H1 (cell line): ENCODE measurements around the gene GRIK1. TPM values are rescaled to one million over a fixed set of nuclear protein-coding genes. Genes with fewer than 3 reads are reported as not detected.

ENCODE experiments used
- CTCF ChIA-PET: fragments of 300-600 bp; sonication (Branson Sonifier 250); formaldehyde crosslinking; loops from one replicate; lab custom pipeline; 2021; ENCODE audit not compliant: partially characterized antibody; lab: Charles Lee
- POLR2A ChIA-PET: fragments of 300-600 bp; sonication (Branson Sonifier 250); formaldehyde crosslinking; loops from one replicate; lab custom pipeline; 2021; ENCODE audit warnings: inconsistent platforms; ENCODE audit not compliant: partially characterized antibody; lab: Charles Lee
- DNase-seq, 2 experiments: peaks; one replicate each; pipeline versions ENCODE4 v3.0.0 to v3.0.0-alpha.2; 2010 to 2022; ENCODE audit warnings: low spot score in 2 of 2, low read depth in 1 of 2, mixed read lengths in 1 of 2
- FAIRE-seq: peaks from 2 replicates; lab custom pipeline; 2011; peaks lifted over from hg19 to GRCh38; lab: Jason Lieb, UNC
- H2AFZ ChIP-seq: 2 replicates; pipeline ENCODE4 v1.8.1; 2012; ENCODE audit warnings: low read length, inconsistent platforms
- H2AK5ac ChIP-seq: 2 replicates; pipeline ENCODE4 v1.6.1; 2013; ENCODE audit warnings: low read depth, low read length
- H2BK120ac ChIP-seq: replicated peaks from 2 replicates; pipeline ENCODE3; 2013; ENCODE audit warnings: low read depth, low read length, inconsistent platforms
- H2BK12ac ChIP-seq: 2 replicates; pipeline ENCODE4 v1.6.1; 2013; ENCODE audit warnings: low read depth, low read length
- H2BK15ac ChIP-seq: 2 replicates; pipeline ENCODE4 v1.6.1; 2013; ENCODE audit warnings: low read length
- H2BK20ac ChIP-seq: 2 replicates; pipeline ENCODE4 v1.6.1; 2013; ENCODE audit warnings: low read length
- H2BK5ac ChIP-seq: 2 replicates; pipeline ENCODE4 v1.6.1; 2013; ENCODE audit warnings: low read depth, low read length
- H3K14ac ChIP-seq: 2 replicates; pipeline ENCODE4 v1.6.1; 2013; ENCODE audit warnings: inconsistent platforms; ENCODE audit not compliant: insufficient read length
- H3K18ac ChIP-seq: 2 replicates; pipeline ENCODE4 v1.6.1; 2013; ENCODE audit warnings: low read length; ENCODE audit errors: extremely low read depth
- H3K23ac ChIP-seq: 2 replicates; pipeline ENCODE4 v1.6.1; 2013; ENCODE audit warnings: inconsistent platforms; ENCODE audit not compliant: insufficient read length
- H3K23me2 ChIP-seq: 2 replicates; pipeline ENCODE4 v1.6.1; 2013; ENCODE audit warnings: low read depth, low read length
- H3K27ac ChIP-seq: 2 replicates; pipeline ENCODE4 v1.6.1; 2011; ENCODE audit warnings: low read depth, low read length, inconsistent platforms
- H3K27me3 ChIP-seq, 4 experiments: replicated peaks in 1 of 4; 1 replicate in 1 of 4; 2 replicates in 3 of 4; pipeline versions ENCODE4 v1.6.1 to v1.8.1; 2011 to 2013; ENCODE audit warnings: low read length in 3 of 4, mild to moderate bottlenecking in 3 of 4, inconsistent platforms in 2 of 4, mixed read lengths in 2 of 4, moderate library complexity in 1 of 4; ENCODE audit not compliant: control insufficient read depth in 3 of 4, insufficient read depth in 3 of 4; ENCODE audit errors: extremely low read depth in 1 of 4
- H3K36me3 ChIP-seq, 4 experiments: 2 replicates each; pipeline versions ENCODE4 v1.6.1 to v1.8.1; 2011 to 2013; ENCODE audit warnings: mild to moderate bottlenecking in 4 of 4, low read length in 3 of 4, moderate library complexity in 2 of 4, control low read depth in 1 of 4, inconsistent platforms in 1 of 4; ENCODE audit not compliant: insufficient read depth in 4 of 4, control insufficient read depth in 2 of 4
- H3K4ac ChIP-seq: replicated peaks from 2 replicates; pipeline ENCODE3; 2013; ENCODE audit warnings: low read length, low read depth, mixed read lengths, inconsistent platforms; ENCODE audit not compliant: insufficient read length
- H3K4me1 ChIP-seq, 4 experiments: replicated peaks in 1 of 4; 1 replicate in 1 of 4; 2 replicates in 3 of 4; pipeline versions ENCODE4 v1.6.1 to v1.8.1; 2011 to 2013; ENCODE audit warnings: low read length in 3 of 4, inconsistent platforms in 2 of 4, mixed read lengths in 1 of 4; ENCODE audit not compliant: insufficient read depth in 4 of 4, control insufficient read depth in 3 of 4
- H3K4me2 ChIP-seq, 2 experiments: 2 replicates each; pipeline versions ENCODE4 v1.6.1 to v1.8.1; 2011 to 2013; ENCODE audit warnings: low read depth in 2 of 2, low read length in 2 of 2, control low read depth in 1 of 2, inconsistent platforms in 1 of 2, mild to moderate bottlenecking in 1 of 2; ENCODE audit not compliant: insufficient read depth in 1 of 2
- H3K4me3 ChIP-seq, 4 experiments: fragments of 200-600, 300-600 bp in 1 of 4; sonication (generic), shearing (Covaris generic), sonication (Bioruptor Twin) in 1 of 4; 2 replicates each; pipeline versions ENCODE4 v1.5.1 to v1.8.1; 2011 to 2016; ENCODE audit warnings: low read length in 4 of 4, low read depth in 3 of 4, control low read depth in 2 of 4, inconsistent platforms in 2 of 4, mild to moderate bottlenecking in 2 of 4, mixed read lengths in 1 of 4, moderate library complexity in 1 of 4; ENCODE audit not compliant: insufficient read depth in 2 of 4; ENCODE audit errors: extremely low read depth in 1 of 4
- H3K56ac ChIP-seq: replicated peaks from 2 replicates; pipeline ENCODE3; 2013; ENCODE audit warnings: low read depth, mild to moderate bottlenecking, mixed read lengths, low read length, inconsistent platforms; ENCODE audit not compliant: insufficient read length
- H3K79me1 ChIP-seq: 2 replicates; pipeline ENCODE4 v1.6.1; 2013; ENCODE audit warnings: low read depth, low read length, control low read depth
- H3K79me2 ChIP-seq, 2 experiments: 2 replicates each; pipeline versions ENCODE4 v1.6.1 to v1.8.1; 2012 to 2013; ENCODE audit warnings: low read length in 2 of 2, mild to moderate bottlenecking in 2 of 2, inconsistent platforms in 1 of 2; ENCODE audit not compliant: insufficient read depth in 2 of 2, control insufficient read depth in 1 of 2
- H3K9ac ChIP-seq, 4 experiments: replicated peaks in 1 of 4; 1 replicate in 1 of 4; 2 replicates in 3 of 4; pipeline versions ENCODE4 v1.6.1 to v1.8.1; 2011 to 2013; ENCODE audit warnings: low read depth in 3 of 4, low read length in 3 of 4, control low read depth in 2 of 4, mild to moderate bottlenecking in 2 of 4, moderate library complexity in 2 of 4, inconsistent platforms in 1 of 4; ENCODE audit errors: extremely low read depth in 1 of 4
- H3K9me3 ChIP-seq, 2 experiments: 2 replicates each; pipeline versions ENCODE4 v1.6.1 to v1.8.1; 2012 to 2013; ENCODE audit warnings: mild to moderate bottlenecking in 2 of 2, moderate library complexity in 2 of 2, control low read depth in 1 of 2, inconsistent platforms in 1 of 2, low read depth in 1 of 2, low read length in 1 of 2, mixed read lengths in 1 of 2; ENCODE audit not compliant: insufficient read depth in 2 of 2
- H4K20me1 ChIP-seq, 2 experiments: replicated peaks in 1 of 2; 2 replicates each; pipeline versions ENCODE3 to v1.8.1; 2011 to 2013; ENCODE audit warnings: inconsistent platforms in 2 of 2, low read length in 2 of 2, mild to moderate bottlenecking in 1 of 2; ENCODE audit not compliant: insufficient read depth in 2 of 2, control insufficient read depth in 1 of 2
- H4K5ac ChIP-seq: 2 replicates; pipeline ENCODE4 v1.6.1; 2013; ENCODE audit warnings: low read length, low read depth, mixed read lengths, inconsistent platforms; ENCODE audit not compliant: insufficient read length
- H4K8ac ChIP-seq: 2 replicates; pipeline ENCODE4 v1.8.0; 2013; ENCODE audit warnings: mild to moderate bottlenecking, moderate library complexity, low read length, inconsistent platforms; ENCODE audit not compliant: insufficient read depth; ENCODE audit errors: extremely low read depth
- H4K91ac ChIP-seq: replicated peaks from 2 replicates; pipeline ENCODE3; 2013; ENCODE audit warnings: low read length, mixed read lengths, inconsistent platforms; ENCODE audit not compliant: insufficient read length
- CTBP2 ChIP-seq: IDR thresholded peaks from 2 replicates; pipeline ENCODE4 v1.7.0; 2011; ENCODE audit warnings: borderline replicate concordance, mild to moderate bottlenecking, moderate library complexity, mixed read lengths, low read length; ENCODE audit not compliant: insufficient read depth, insufficient read length
- KDM4A ChIP-seq: IDR thresholded peaks from one replicate; pipeline ENCODE4 v1.7.1; 2012; ENCODE audit warnings: low read depth, mild to moderate bottlenecking, moderate library complexity, low read length, inconsistent platforms; ENCODE audit not compliant: severe bottlenecking
- NANOG ChIP-seq: IDR thresholded peaks from 2 replicates; pipeline ENCODE4 v1.6.1; 2011; ENCODE audit warnings: low read length, low read depth, mild to moderate bottlenecking, inconsistent platforms; ENCODE audit not compliant: insufficient read depth, poor library complexity, severe bottlenecking
- WGBS, 2 experiments: shearing (Covaris generic) in 1 of 2; methylation state at CpG; one replicate each; pipeline versions ENCODE4 v1.1.6 to v1.1.7; 2013 to 2015; ENCODE audit warnings: low lambda C conversion rate in 2 of 2, mixed read lengths in 2 of 2, inconsistent platforms in 1 of 2, low coverage in 1 of 2, missing lambda C conversion rate in 1 of 2; ENCODE audit not compliant: insufficient replicate concordance in 2 of 2, insufficient coverage in 1 of 2, insufficient read length in 1 of 2; ENCODE audit errors: extremely low coverage in 1 of 2, missing lambda C conversion rate in 1 of 2; 5-methylcytosine and 5-hydroxymethylcytosine counted together
- polyA plus RNA-seq, 7 experiments: library from polyadenylated mRNA; depleted of rRNA in 3 of 7; stranded (reverse) in 5 of 7; unstranded in 2 of 7; fragments of >200 nt in 5 of 7; fragments of 200-250 nt in 2 of 7; gene quantifications; 1 replicate in 5 of 7; 2 replicates in 1 of 7; 4 replicates in 1 of 7; pipeline versions ENCODE4 v1.2.1 to v1.2.3, GENCODE V29; 2011 to 2013; ENCODE audit warnings: missing spikeins in 2 of 7, mixed read lengths in 2 of 7
- total RNA-seq: library from RNA; stranded (reverse); fragmentation: NEBNext Ultra II Directional; extraction: Animal tissue kit (Norgen Biotek cat#: 25700); gene quantifications from 2 replicates; pipeline ENCODE4 v1.2.1, GENCODE V29; 2021

GRIK1 gene
- total and polyA plus RNA-seq, 2 of the 8 experiments (the other 6 are each of a cell fraction or from before 2014, with no cell fraction given): 0.11 to 0.32 TPM

DNA sequence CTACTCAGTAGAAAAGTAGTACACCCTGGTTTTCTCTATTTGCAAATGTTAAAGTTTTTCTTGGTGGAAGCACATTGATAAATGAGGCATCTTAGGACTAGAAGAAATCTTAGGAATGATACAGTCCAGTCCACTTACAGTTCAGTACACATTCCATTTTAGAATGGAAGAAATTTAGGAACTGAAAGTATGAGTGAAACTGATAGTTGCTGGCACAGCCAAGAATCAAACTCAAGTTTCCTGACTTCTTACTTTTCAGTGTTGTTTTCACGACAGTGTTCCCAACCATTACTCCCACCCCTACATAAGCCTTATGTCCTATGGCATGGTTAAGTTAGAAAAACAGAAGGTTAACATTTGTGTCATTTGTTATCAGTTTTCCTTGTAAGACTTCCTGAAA lies 382.6 kb downstream of the GRIK1 start:
- no peak overlapping the region for H4K5ac ChIP-seq
- H3K4me1 ChIP-seq: no peaks in the 10 kb centered on the region
- H3K79me2 ChIP-seq: no peaks in the 10 kb centered on the region
- no peaks in the 10 kb centered on the region for H3K79me1 ChIP-seq
- POLR2A ChIA-PET: no interaction called here
- H2BK15ac ChIP-seq: no peak overlapping the region
- H3K27me3 ChIP-seq: no peaks in the 10 kb centered on the region
- H3K4ac ChIP-seq: no peak overlapping the region
- TF ChIP-seq NANOG (no peak), CTBP2 (no peak), KDM4A (no peak)
- no peak overlapping the region for H3K4me3 ChIP-seq
- WGBS, 2 experiments: 91% methylated on average over 1 of the region's 1 CpG; no CpG with 5 or more reads in 1 of the 2 experiments
- H3K23ac ChIP-seq: no peak overlapping the region
- FAIRE-seq (no peak), DNase-seq (no peak)
- no peak overlapping the region for H4K91ac ChIP-seq
- no peak overlapping the region for H2AK5ac ChIP-seq
- no peak overlapping the region for H3K56ac ChIP-seq
- H2BK5ac ChIP-seq: no peak overlapping the region
- no peaks in the 10 kb centered on the region for H3K36me3 ChIP-seq
- CTCF ChIA-PET: no interaction called here
- H3K27ac ChIP-seq: no peak overlapping the region
- H3K23me2 ChIP-seq: no peaks in the 10 kb centered on the region
- H4K8ac ChIP-seq: no peak overlapping the region
- H2BK20ac ChIP-seq: no peak overlapping the region
- H2AFZ ChIP-seq: no peak overlapping the region
- no peaks in the 10 kb centered on the region for H3K9me3 ChIP-seq
- no peak overlapping the region for H3K4me2 ChIP-seq
- H3K9ac ChIP-seq: no peak overlapping the region
- H4K20me1 ChIP-seq: no peaks in the 10 kb centered on the region
- H2BK12ac ChIP-seq: no peak overlapping the region
- H3K14ac ChIP-seq: no peak overlapping the region
- no peak overlapping the region for H2BK120ac ChIP-seq
- H3K18ac ChIP-seq: no peak overlapping the region
